ENCODE data around the gene CD226. TPM values are rescaled to one million over a fixed set of nuclear protein-coding genes. Genes with fewer than 3 reads are reported as not detected.

The CD226 gene
- total and polyA plus RNA-seq, 10 of the 15 experiments (the other 5 are each of a cell fraction or from before 2014, with no cell fraction given) = 12.9 to 68.8 (median 47.3) TPM

- SMC1A ChIA-PET (ENCODE audit: uncharacterized antibody, unreplicated experiment) = no interaction called here
- in situ Hi-C loops (cut with MboI) (no loop called here), intact Hi-C loops (cut with micrococcal nuclease; ENCODE audit: unreplicated experiment) (no loop called here)
- WGBS (ENCODE audit: insufficient coverage, insufficient replicate concordance, low lambda C conversion rate, missing lambda C conversion rate) = 59% methylated on average over 5 of the region's 5 CpGs
- H3K27me3 ChIP-seq (replicated peaks in 1 of 2; ENCODE audit: control insufficient read depth in 2 of 2, insufficient read depth in 2 of 2, low read length in 1 of 2) = no peaks in the 10 kb centered on the region
- CTCF ChIA-PET = no interaction called here
- no peaks in the 10 kb centered on the region for H3K4me1 ChIP-seq (ENCODE audit: control insufficient read depth, insufficient read depth, low read length)
- no peak overlapping the region for H3K27ac ChIP-seq (ENCODE audit: control insufficient read depth, insufficient read depth)
- no peak overlapping the region for H3K4me3 ChIP-seq
- POLR2A ChIA-PET = no interaction called here
- H3K4me2 ChIP-seq (ENCODE audit: control insufficient read depth, insufficient read depth) = no peak overlapping the region
- TF ChIP-seq FOXK2 (IDR thresholded peaks at IDR 0.05) (no peak), HDAC6 (IDR thresholded peaks at IDR 0.05; ENCODE audit: unreplicated experiment) (no peak), SP1 (IDR thresholded peaks at IDR 0.05; ENCODE audit: low read depth, low read length) (no peak), MYC (IDR thresholded peaks at IDR 0.05; ENCODE audit: insufficient read depth, insufficient read length, insufficient replicate concordance, low read length, severe bottlenecking) (no peak)
- TF ChIP-seq, protein P1, sequence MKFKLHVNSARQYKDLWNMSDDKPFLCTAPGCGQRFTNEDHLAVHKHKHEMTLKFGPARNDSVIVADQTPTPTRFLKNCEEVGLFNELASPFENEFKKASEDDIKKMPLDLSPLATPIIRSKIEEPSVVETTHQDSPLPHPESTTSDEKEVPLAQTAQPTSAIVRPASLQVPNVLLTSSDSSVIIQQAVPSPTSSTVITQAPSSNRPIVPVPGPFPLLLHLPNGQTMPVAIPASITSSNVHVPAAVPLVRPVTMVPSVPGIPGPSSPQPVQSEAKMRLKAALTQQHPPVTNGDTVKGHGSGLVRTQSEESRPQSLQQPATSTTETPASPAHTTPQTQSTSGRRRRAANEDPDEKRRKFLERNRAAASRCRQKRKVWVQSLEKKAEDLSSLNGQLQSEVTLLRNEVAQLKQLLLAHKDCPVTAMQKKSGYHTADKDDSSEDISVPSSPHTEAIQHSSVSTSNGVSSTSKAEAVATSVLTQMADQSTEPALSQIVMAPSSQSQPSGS (IDR thresholded peaks at IDR 0.05; ENCODE audit: low read length) = no peak
- FAIRE-seq (no peak), DNase-seq (ENCODE audit: low read depth, low spot score) (no peak), ATAC-seq (no peak)
- H2AFZ ChIP-seq (ENCODE audit: control insufficient read depth, low read depth, low read length) = no peak overlapping the region
- H3K36me3 ChIP-seq (ENCODE audit: control insufficient read depth in 2 of 2, insufficient read depth in 2 of 2, low read length in 1 of 2) = no peaks in the 10 kb centered on the region
- H3K9me3 ChIP-seq (replicated peaks; ENCODE audit: control insufficient read depth, insufficient read depth, low read length) = no peaks in the 10 kb centered on the region
- BruUV-seq (replicated peaks) = no TSS peak
- no peaks in the 10 kb centered on the region for H3K79me2 ChIP-seq (ENCODE audit: control insufficient read depth, insufficient read depth, low read length)
- H3K9ac ChIP-seq (ENCODE audit: control insufficient read depth, insufficient read depth, low read length) = no peak overlapping the region
- no peaks in the 10 kb centered on the region for H4K20me1 ChIP-seq (ENCODE audit: control insufficient read depth, insufficient read depth)
- RAD21 ChIA-PET (ENCODE audit: unreplicated experiment) = no interaction called here
These were observed 142.7 kb downstream of the CD226 start for GRCh38 chr18:69804776-69805501.
